GM19035 (cell line): ENCODE measurements around the gene RSPO3.
"Not testable (repeated sequence)": the region's sequence is repeated elsewhere in the genome, so short reads cannot be mapped to it uniquely, and the experiment has no call there.

Experiments
- ATAC-seq: cut with Tn5 transposase; IDR thresholded peaks from one replicate; pipeline ENCODE4 v1.9.1; 2021; ENCODE audit not compliant: unreplicated experiment

The RSPO3 gene, protein sequence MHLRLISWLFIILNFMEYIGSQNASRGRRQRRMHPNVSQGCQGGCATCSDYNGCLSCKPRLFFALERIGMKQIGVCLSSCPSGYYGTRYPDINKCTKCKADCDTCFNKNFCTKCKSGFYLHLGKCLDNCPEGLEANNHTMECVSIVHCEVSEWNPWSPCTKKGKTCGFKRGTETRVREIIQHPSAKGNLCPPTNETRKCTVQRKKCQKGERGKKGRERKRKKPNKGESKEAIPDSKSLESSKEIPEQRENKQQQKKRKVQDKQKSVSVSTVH

DNA sequence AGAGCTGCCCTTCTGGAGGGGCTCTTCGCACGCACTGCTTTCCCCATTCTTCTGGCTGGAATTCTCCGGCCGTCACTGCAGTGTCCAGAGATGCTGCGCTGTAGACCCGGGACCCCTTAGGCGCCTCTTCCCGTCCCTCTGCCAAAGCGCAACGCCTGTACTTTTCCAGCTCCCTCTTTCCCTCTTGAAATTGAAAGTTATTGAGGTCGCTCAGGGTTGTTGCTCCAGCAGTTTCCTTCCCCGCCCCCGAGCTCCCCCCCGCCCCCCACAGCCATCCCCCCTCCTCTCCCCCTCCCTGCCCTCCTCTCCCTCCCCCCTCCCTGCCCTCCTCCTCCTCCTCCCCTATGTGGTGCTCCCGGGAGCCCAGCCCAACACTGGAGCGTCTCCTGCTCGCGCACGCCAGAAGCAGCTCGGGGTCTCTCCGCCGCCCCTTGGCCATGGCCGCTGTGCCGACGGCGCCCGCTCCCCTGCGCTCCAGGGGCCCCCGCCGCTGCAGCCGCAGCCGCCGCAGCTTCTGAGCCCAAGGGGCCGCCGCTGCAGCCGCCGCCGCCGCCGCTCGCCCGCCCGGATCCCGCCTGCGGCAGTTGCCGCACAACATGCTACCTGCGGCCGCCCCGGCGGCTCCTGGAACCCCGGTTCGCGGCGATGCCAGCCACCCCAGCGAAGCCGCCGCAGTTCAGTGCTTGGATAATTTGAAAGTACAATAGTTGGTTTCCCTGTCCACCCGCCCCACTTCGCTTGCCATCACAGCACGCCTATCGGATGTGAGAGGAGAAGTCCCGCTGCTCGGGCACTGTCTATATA, at the start of gene RSPO3:
Gene RSPO3 (plus strand): TSS at position 374 of the 804 bp plus-strand sequence. CDS start 522 bp downstream, outside the sequence.
- ATAC-seq, result peak; percentile 25

DNA sequence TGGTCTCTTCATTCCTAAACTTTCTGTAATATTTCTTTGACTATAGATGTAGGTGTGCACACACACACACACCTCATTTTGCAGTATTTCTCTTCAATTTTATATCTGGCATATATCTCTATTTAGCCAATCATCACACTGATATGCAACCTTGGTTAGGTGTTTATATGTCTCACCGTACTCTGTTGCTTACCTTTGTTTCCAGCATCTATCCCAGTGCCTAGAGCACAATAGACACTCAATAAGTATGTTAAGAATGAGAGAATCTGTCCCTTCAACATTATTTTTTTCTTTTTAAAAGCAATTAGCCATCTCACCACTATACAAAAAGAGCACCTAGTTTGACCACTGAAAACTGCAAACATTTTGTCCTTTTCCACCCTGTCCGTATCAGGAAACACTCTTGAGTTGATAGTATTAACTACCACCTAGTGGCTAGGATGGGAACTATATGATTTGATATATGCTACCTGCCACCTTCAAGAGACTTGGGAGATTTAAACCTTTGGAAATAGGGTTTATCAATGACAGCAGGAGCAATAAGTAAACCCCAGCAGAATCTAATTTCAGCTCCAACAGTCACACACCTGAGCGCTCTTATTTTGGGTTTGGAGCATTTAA, 48.7 kb upstream of the RSPO3 start:
- peak; percentile 68 for ATAC-seq

DNA sequence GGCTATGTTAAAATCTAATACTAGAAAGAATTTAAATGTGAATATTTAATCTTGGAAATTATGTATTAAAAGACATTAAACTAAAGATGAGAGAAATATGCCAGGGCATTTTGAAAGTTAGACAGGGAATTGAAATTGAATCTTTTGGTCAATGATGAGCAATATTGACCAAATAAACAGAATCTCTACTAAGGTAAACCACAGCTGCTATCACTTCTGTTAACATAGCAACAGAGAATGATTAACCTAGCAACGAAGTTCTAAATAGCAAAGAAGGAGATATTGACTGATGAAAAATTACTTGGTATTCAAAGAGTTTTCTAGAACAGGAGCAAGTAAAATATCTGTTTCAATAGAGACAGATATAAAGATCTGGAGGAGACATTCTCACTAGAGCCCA, 45.2 kb upstream of the RSPO3 start:
- ATAC-seq, result no peak

DNA sequence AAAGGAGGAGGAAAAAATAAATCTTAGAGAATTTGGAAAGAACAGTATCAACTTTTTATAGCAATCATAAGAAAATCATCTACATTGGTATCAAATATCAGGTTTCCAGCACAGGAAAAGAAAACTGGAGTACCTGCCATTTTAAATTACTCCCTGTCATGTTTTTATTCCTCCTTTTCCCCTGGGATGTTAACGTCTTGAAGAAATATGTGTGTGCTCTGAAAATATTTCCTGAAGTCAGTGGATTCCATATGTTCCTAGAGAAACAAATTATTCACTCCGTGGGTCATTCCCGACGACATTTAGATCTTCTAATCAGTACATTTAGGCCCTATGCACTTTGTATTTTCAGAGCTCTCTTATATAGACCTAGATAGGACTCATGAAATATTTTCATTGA, 42.0 kb upstream of the RSPO3 start:
- no peak for ATAC-seq

DNA sequence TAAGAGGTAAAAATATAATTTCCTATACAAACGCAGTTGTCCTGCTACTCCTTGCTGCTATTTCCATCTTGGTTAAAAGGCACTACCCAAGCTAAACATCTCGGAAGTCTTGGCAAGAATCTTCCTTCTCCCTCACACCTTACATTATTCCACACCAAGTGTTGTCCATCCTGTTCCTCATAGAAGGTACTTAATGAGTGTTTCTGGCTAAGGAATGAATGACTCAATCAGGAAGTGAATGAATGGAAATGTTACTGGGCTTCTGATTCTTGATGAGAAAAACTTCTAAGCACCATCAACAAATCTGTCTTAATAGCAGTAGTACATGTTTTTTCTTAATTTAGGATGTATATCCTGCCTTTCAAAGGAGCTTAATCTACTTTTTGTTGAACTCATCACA, 40.6 kb upstream of the RSPO3 start:
- no peak for ATAC-seq

DNA sequence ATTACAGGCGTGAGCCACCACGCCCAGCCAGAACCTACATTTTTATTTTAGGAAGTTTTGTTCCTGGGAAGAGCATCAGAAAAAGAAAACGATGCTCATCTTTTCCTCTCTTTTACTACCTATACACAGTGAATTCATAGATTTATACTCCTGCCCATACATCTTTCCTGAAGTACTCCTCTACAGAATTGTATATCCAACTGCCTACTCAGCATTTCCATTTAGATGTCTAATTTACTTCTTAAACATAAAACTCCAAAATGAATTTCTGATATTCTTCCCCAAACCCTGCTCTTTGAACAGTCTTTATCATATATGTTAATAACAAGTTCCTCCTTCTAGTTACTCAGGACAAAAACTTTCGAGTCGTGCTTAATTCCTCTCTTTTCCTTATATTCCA, 39.8 kb upstream of the RSPO3 start:
- ATAC-seq, result no peak

DNA sequence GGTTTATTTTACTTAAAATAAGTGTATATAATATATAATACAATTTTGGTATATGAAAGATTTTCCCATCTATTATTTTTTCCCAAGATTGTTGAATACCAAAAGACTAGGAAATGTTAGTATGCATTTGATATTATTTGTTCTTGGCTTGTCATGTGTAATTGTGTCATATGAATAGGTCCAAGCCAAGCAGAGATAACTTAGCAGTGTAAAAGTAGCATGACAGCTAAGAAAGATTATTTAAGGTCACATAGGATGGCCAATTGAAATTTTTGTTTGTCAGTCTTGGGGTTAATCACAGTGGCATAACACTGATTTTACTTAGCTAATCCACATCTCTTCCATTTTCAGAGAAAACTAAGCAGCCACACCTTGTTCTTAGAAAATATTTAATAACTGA, 38.8 kb upstream of the RSPO3 start:
- no peak for ATAC-seq

DNA sequence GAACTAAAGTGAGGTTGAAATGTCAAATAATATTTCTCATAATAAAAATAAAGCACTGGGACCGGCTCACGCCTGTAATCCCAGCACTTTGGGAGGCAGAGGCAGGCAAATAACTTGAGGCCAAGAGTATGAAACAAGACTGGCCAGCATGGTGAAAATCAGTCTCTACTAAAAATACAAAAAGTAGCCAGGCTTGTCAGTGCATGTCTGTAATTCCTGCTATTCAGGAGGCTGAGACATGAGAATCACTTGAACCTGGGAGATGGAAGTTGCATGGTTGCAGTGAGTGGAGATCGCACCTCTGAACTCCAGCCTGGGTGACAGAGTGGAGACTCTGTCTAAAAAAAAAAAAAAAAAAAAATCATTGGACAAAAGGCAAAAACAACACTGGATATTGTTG, 38.4 kb upstream of the RSPO3 start:
- no peak for ATAC-seq

DNA sequence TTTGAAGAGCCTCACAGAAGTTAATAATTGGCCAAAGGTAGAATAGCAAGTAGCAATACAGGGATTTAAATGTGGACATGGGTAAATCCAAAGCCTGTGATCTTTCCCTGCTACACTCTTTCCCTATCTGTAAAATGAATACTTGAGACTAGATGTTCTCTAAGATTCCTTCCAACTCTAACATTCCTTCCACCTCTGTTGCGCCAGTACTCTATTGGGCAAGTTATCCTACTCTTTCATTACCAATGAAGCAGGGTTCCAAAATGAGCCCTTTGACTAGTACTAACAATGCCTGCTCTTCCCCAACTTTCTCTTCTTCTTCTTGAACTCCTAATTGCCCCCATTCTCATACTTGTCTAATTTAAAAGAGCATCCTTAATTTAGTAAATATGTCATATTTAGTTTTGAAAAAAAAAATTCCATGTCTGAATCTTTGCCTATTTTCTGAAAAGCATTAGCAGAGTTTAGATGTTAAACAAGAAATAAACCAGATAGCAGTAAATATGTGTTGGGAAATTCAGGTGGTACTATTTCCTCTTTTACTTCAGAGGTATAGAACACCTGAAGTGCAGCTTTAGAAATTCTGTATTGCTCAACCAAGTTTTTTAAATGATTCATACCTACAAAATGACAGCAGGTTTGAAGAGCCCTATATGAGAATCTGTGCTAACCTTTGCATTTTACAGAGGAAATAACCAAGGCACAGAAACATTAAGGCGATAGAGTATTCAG, 35.1 kb upstream of the RSPO3 start:
- no peak for ATAC-seq

DNA sequence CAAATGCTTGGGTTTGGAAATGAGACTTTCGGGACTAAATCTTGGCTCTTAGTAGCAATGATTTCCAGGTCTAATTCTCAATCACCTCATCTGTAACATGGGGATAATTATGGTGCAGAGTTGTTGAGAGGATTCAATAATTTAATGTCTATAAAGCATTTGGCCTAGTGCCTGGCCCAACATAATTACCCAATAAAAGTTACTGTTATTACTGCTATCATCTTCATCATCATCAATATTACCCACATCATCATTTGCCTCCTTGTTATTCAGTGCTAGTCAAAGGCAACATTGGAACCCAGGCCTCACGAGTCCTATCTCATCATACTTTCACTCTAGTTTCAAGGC, 34.5 kb upstream of the RSPO3 start:
- no peak for ATAC-seq

DNA sequence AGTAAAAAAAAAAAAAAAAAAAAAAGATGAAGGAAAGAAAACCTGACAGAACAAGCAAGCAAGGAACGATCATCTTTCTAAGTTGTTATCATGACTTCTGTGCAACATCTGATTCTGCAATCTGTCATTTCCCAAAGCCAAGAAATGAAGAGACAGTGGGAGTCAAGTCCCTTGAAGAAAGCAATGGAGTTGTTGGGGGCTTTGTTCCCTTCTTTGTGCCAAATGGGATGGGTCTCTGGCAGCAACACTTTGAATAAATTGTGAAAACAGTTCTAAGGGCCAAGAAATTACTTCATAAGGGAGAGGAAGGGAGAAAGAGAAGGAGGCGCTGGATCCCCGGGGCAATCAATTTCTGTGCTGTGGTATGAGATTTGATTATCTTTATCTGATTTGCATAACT, 33.3 kb upstream of the RSPO3 start:
- no peak for ATAC-seq

DNA sequence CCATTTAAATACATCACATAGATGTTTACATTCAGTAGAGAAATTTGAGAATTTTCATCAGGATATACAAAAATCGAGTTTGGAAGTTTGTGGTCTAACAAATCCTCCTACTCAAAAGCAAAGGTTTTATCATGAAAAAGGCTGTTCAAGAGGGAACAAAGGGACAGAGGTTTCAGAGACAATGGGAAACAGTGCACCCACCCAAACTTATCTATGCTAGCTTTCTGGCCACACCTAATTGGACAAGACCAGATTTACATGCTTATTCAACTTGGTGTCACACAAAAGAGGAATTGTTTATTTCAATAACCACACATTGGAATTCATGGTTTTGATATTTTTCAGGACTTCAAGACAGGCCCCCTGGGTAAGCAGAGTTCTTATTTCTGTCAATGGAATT, 28.4 kb upstream of the RSPO3 start:
- no peak for ATAC-seq

DNA sequence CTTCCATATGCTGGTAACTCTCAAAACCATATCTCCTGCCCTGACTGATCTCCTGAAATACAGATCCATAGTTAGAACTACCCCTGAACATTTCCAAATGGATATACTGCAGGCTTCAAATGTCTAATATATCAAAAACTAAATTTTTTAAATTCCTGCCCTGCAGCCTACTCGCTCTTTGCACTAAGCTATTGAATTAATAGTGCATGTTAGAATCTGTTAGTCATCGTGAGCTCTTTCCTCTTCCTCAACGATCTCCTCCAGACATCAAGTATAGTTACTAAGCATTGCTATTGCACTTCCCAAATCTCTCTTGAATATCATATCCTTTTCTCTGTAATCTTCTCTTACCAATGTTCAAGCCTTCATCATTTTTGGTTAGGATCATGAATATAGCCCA, 26.0 kb upstream of the RSPO3 start:
- ATAC-seq, result no peak

DNA sequence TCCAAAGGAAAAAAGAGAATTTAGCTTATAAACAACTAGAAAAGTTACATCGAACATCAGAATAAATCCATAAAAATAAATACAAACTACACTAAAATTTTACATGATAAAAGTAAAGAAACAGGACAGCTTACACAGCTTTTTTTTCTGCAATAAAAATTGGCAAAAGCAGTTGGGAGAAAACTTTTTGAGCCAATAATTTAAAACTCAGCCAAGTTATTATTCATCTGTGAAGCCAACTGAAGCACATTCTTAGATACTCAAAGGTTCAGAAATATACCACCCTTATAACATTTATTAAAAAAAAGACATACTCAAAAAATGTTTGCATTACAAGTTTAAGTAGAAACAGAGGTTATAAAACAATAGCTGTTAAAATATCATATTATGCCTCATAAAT, 23.7 kb upstream of the RSPO3 start:
- ATAC-seq, result no peak

DNA sequence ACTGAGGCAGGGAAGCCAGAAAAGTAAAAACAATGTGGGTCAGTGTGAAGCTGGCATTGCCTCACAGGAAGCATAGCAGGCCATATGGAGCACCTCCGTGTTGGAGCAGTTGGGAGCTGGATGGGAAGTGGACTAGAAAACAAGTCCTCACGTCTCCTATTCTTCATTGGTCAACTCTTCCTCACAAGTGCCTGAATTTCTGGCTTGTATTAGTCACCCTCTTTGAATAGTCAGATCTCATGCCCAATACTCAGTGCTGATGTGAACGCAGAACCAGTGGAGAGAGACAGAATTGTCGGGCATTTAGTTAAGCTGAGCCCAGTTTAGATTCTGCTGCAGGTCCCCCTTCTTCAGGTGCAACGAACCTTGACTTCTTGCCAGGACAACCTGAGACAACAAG, 22.3 kb upstream of the RSPO3 start:
- no peak for ATAC-seq

DNA sequence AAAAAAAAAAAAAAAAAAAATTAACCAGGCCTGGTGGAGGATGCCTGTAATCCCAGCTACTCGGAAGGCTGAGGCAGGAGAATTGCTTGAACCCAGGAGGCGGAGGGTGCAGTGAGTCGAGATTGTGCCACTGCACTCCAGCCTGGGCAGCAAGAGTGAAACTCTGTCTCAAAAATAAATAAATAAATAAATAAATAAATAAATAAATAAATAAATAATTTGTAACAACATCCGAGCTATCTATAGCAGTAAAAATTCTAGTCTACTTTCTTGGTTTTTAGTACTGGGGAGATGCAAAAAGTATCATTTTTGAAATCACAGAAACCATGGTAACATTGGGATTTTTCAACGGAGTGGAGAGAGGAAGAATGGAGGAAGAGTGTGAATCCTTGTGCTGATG, 21.0 kb upstream of the RSPO3 start:
- ATAC-seq, result not testable (repeated sequence)

DNA sequence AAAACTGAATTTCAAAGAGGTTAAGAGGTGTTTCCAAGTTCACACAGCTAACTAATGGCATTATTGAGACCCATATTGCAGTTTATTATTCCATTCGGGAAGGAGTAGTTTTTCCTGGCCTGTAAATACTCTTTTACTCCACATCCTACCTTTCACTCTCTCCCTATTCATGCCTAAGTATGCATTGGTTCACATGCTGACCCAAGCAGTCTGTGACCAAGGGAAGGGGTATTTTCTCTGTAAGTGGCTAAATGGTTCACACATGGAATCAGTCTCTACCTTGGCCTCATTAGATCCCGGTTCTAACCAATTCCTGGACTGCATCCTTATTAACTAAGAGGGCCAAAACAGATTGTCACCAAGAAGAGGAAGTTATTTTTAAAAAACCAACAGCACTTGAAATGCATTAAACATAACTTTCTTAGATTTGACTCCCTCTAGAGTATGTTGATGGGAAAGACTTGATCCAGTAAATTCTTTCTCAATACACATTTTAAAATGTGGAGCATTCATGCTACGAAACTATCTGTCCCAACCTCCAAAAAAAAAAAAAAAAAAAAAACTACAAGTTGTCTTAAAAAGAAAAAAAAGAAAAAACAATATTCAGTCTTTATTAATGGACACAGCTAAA, 17.8 kb upstream of the RSPO3 start:
- no peak for ATAC-seq

DNA sequence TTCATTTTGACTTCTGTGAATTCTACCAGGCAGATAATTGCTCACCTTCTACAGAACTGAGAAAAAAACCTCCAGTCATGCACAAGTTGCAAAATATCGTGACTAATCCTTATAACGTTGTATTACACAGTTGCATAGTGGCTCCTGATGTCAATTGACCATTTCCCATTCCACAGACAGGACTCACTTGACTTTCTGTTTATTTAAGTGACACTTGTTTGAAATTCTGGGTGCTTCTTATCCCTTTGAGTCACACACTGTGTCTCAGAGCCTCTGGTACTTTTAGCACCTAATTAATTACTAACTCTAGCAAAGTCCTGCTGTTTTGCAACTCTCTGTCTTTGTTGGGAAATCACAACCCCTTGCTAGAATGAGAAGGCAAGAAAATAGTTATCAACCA, 16.2 kb upstream of the RSPO3 start:
- no peak for ATAC-seq

DNA sequence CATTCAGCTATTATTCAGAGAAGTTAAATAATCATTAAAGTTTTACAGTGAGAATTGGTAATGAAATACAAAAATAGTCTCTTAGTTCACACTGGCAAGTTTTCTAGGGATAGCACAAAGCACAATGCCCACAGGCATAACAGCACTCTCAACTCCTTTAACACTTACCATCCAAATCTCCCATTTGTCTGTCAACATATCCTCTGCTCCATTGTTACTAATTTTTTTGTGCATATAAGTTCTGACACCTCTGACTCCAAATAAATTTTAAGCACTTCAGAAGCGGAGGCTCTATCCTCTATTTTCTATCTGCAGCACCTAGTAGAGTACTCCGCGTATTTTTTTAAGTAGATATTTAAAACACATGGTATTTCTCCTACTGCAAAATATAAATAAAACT, 15.6 kb upstream of the RSPO3 start:
- no peak for ATAC-seq

DNA sequence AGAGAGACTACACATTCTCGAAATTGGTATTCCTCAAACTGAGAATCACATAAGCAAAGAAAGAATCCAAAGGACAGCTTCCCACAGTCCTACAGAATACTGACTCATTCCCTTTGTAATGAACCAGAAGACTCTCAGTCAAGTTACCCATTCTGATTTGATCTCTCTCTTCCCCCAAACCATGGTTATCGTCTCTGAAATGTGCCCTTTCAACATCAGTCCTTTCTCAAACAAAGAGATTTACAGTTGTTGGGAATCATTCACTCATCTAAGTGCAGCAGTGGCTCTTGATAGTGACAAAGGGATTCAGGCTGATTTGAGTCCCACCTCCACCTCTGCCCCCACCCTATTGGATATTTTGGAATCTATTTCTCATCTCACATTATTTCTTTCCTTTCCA, 15.0 kb upstream of the RSPO3 start:
- ATAC-seq, result no peak

DNA sequence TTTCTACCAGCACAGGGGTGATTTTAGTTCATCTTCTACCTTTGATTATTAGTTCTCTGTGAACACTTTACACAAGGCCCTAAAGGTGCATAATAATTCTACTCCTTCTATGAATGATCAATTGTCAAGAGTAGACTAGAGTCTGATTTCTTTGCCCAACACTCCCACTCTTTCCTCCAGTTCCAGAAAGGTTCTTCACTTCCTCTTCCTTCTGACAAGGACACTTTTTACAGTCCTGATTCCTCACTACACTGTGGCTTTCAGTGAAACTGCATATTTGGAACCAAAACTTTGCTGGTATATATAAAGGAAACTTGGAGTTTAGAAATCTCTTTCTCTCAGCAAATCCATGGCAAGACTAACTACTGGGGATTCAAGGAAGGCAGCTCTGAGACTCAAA, 10.6 kb upstream of the RSPO3 start:
- no peak for ATAC-seq
